Neural cell (in vitro differentiated cells): ENCODE measurements around the gene DNAJC15. TPM values are rescaled to one million over a fixed set of nuclear protein-coding genes. Genes with fewer than 3 reads are reported as not detected.

Experiments used
- H2AFZ ChIP-seq: fragments of 200-600, 300-800 bp; sonication (generic), shearing (Covaris generic); 2 replicates; pipeline ENCODE4 v1.6.0; 2014; ENCODE audit warnings: low read depth, mild to moderate bottlenecking, antibody characterized with exemption, low read length, moderate library complexity
- H3F3A ChIP-seq: fragments of 200-600 bp; shearing (Covaris generic); 2 replicates; pipeline ENCODE4 v1.6.1; 2016; ENCODE audit warnings: mild to moderate bottlenecking, moderate library complexity, mixed read lengths, antibody characterized with exemption, low read length; ENCODE audit not compliant: insufficient read depth, poor library complexity, severe bottlenecking
- H3K27ac ChIP-seq: fragments of 200-600, 300-800 bp; sonication (generic), shearing (Covaris generic); 2 replicates; pipeline ENCODE4 v1.5.1; 2014; ENCODE audit warnings: mild to moderate bottlenecking, low read length, moderate library complexity
- H3K27me3 ChIP-seq: fragments of 300-800, 200-600 bp; sonication (generic), shearing (Covaris generic); 2 replicates; pipeline ENCODE4 v1.6.0; 2014; ENCODE audit warnings: mild to moderate bottlenecking, low read depth, low read length, moderate library complexity; ENCODE audit not compliant: insufficient read depth
- H3K36me3 ChIP-seq: fragments of 300-800, 200-600 bp; sonication (generic), shearing (Covaris generic); 2 replicates; pipeline ENCODE4 v1.5.1; 2014; ENCODE audit warnings: mild to moderate bottlenecking, antibody characterized with exemption, low read length, moderate library complexity; ENCODE audit not compliant: insufficient read depth
- H3K4me2 ChIP-seq: fragments of 300-800, 200-600 bp; sonication (generic), shearing (Covaris generic); 2 replicates; pipeline ENCODE4 v1.6.0; 2014; ENCODE audit warnings: mild to moderate bottlenecking, low read length
- H3K4me3 ChIP-seq: fragments of 300-800, 200-600 bp; sonication (generic), shearing (Covaris generic); 2 replicates; pipeline ENCODE4 v1.5.1; 2014; ENCODE audit warnings: mild to moderate bottlenecking, low read length, moderate library complexity
- H3K79me2 ChIP-seq: fragments of 200-600 bp; shearing (Covaris generic); replicated peaks from 2 replicates; pipeline ENCODE4 v1.6.0; 2014; ENCODE audit warnings: mild to moderate bottlenecking, low read length, moderate library complexity; ENCODE audit not compliant: insufficient read depth
- H3K9ac ChIP-seq: fragments of 300-800, 200-600 bp; sonication (generic), shearing (Covaris generic); 2 replicates; pipeline ENCODE4 v1.6.1; 2016; ENCODE audit warnings: mild to moderate bottlenecking, low read length, mixed read lengths
- H3K9me2 ChIP-seq: fragments of 200-600 bp; shearing (Covaris generic); 2 replicates; pipeline ENCODE4 v1.6.1; 2016; ENCODE audit warnings: mild to moderate bottlenecking, low read length, mixed read lengths; ENCODE audit not compliant: insufficient read depth
- H3K9me3 ChIP-seq: fragments of 200-600, 300-800 bp; sonication (generic), shearing (Covaris generic); 2 replicates; pipeline ENCODE4 v1.6.1; 2016; ENCODE audit warnings: mild to moderate bottlenecking, mixed run types, low read length, moderate library complexity, mixed read lengths
- H4K20me1 ChIP-seq: fragments of 200-600 bp; shearing (Covaris generic); 2 replicates; pipeline ENCODE4 v1.6.1; 2016; ENCODE audit warnings: mild to moderate bottlenecking, mixed run types; ENCODE audit not compliant: insufficient read depth
- CTCF ChIP-seq: fragments of 450-650 bp; IDR thresholded peaks from 2 replicates; pipeline ENCODE4 v1.5.1; 2014; ENCODE audit warnings: antibody characterized with exemption, mild to moderate bottlenecking, moderate library complexity; ENCODE audit not compliant: poor library complexity, severe bottlenecking
- EP300 ChIP-seq: fragments of 450-650 bp; conservative IDR thresholded peaks from 2 replicates; pipeline ENCODE4 v1.6.1; 2014; ENCODE audit warnings: antibody characterized with exemption, mild to moderate bottlenecking, moderate library complexity; ENCODE audit not compliant: poor library complexity, severe bottlenecking
- EZH2 ChIP-seq: fragments of 200-600, 300-800 bp; shearing (Covaris generic), sonication (generic); IDR thresholded peaks from 2 replicates; pipeline ENCODE4 v1.6.1; 2014; ENCODE audit warnings: antibody characterized with exemption, low read length, borderline replicate concordance, mild to moderate bottlenecking; ENCODE audit not compliant: insufficient read depth, poor library complexity, severe bottlenecking
- MXI1 ChIP-seq: fragments of 450-650 bp; conservative IDR thresholded peaks from 2 replicates; pipeline ENCODE4 v1.6.1; 2014; ENCODE audit warnings: antibody characterized with exemption, mild to moderate bottlenecking; ENCODE audit not compliant: poor library complexity, severe bottlenecking
- POLR2AphosphoS5 ChIP-seq: IDR thresholded peaks from 2 replicates; pipeline ENCODE4 v1.6.1; 2012
- RAD21 ChIP-seq: fragments of 450-650 bp; conservative IDR thresholded peaks from 2 replicates; pipeline ENCODE4 v1.6.1; 2014; ENCODE audit warnings: antibody characterized with exemption, mild to moderate bottlenecking, moderate library complexity
- REST ChIP-seq: IDR thresholded peaks from 2 replicates; pipeline ENCODE4 v1.6.1; 2012; ENCODE audit warnings: borderline replicate concordance
- SMC3 ChIP-seq: fragments of 450-650 bp; conservative IDR thresholded peaks from 2 replicates; pipeline ENCODE4 v1.6.1; 2014; ENCODE audit warnings: antibody characterized with exemption, mild to moderate bottlenecking, moderate library complexity; ENCODE audit not compliant: poor library complexity
- TAF1 ChIP-seq: IDR thresholded peaks from 2 replicates; pipeline ENCODE4 v1.6.1; 2012; ENCODE audit warnings: low read depth
- polyA plus RNA-seq: library from polyadenylated mRNA; depleted of rRNA; stranded (reverse); fragments of >200 nt; gene quantifications from 2 replicates; pipeline ENCODE4 v1.2.3, GENCODE V29; 2014

DNAJC15 gene
- polyA plus RNA-seq, 1 donor from 2014 or later: 0.84 TPM

GRCh38 chr13:43080199-43080598 lies 56.8 kb downstream of the DNAJC15 start:
- no peak overlapping the region for H2AFZ ChIP-seq
- H3K4me2 ChIP-seq: no peak overlapping the region
- H3K27ac ChIP-seq: no peak overlapping the region
- H3K27me3 ChIP-seq: no peaks in the 10 kb centered on the region
- H3K79me2 ChIP-seq: no peaks in the 10 kb centered on the region
- no peaks in the 10 kb centered on the region for H3F3A ChIP-seq
- no peaks in the 10 kb centered on the region for H3K9me2 ChIP-seq
- H3K9ac ChIP-seq: no peak overlapping the region
- H3K9me3 ChIP-seq: no peaks in the 10 kb centered on the region
- TF ChIP-seq POLR2AphosphoS5: no peak
- H3K36me3 ChIP-seq: no peaks in the 10 kb centered on the region
- no peaks in the 10 kb centered on the region for H4K20me1 ChIP-seq
- no peak overlapping the region for H3K4me3 ChIP-seq

- Histone ChIP-seq H3K27ac (no peak overlapping the region), H4K20me1 (no peaks in the 10 kb centered on the region), H3K4me3 (no peak overlapping the region), H2AFZ (no peak overlapping the region), H3K9ac (no peak overlapping the region), H3K4me2 (no peak overlapping the region), H3K9me3 (no peaks in the 10 kb centered on the region), H3F3A (no peaks in the 10 kb centered on the region), H3K27me3 (no peaks in the 10 kb centered on the region), H3K79me2 (no peaks in the 10 kb centered on the region), H3K36me3 (no peaks in the 10 kb centered on the region), H3K9me2 (no peaks in the 10 kb centered on the region)
- TF ChIP-seq EZH2: no peak
- TF ChIP-seq RAD21: no peak
- no peak for TF ChIP-seq EP300
- no peak for TF ChIP-seq MXI1
- TF ChIP-seq CTCF: no peak
- TF ChIP-seq POLR2AphosphoS5: no peak
- TF ChIP-seq SMC3: no peak
- TF ChIP-seq REST: no peak
- no peak for TF ChIP-seq TAF1
Observed at GRCh38 chr13:43081866-43082265, 58.5 kb downstream of the DNAJC15 start.

- Histone ChIP-seq H3K9ac (no peak overlapping the region), H3K27me3 (no peaks in the 10 kb centered on the region), H3K4me3 (no peak overlapping the region), H3F3A (no peaks in the 10 kb centered on the region), H3K27ac (no peak overlapping the region), H3K9me2 (no peaks in the 10 kb centered on the region), H3K79me2 (no peaks in the 10 kb centered on the region), H2AFZ (no peak overlapping the region), H3K36me3 (no peaks in the 10 kb centered on the region), H3K9me3 (no peaks in the 10 kb centered on the region), H4K20me1 (no peaks in the 10 kb centered on the region), H3K4me2 (no peak overlapping the region)
- TF ChIP-seq CTCF: no peak
- no peak for TF ChIP-seq SMC3
- TF ChIP-seq MXI1: no peak
- no peak for TF ChIP-seq EP300
- TF ChIP-seq EZH2: no peak
- no peak for TF ChIP-seq REST
- TF ChIP-seq RAD21: no peak
- no peak for TF ChIP-seq TAF1
- no peak for TF ChIP-seq POLR2AphosphoS5
Observed at GRCh38 chr13:43083750-43084149, 60.4 kb downstream of the DNAJC15 start.
